Sciatic nerve (tissue), 2 donors: ENCODE data around the gene TIMP1. TPM values are rescaled to one million over a fixed set of nuclear protein-coding genes. Genes with fewer than 3 reads are reported as not detected.

Experiments used
- ATAC-seq: fragments of 200-7000 bp; cut with Tn5 transposase; one replicate; pipeline ENCODE4 v1.9.1; 2020; ENCODE audit warnings: mild to moderate bottlenecking, moderate library complexity
- DNase-seq: peaks from one replicate; pipeline ENCODE4 v3.0.0-alpha.2; 2020; ENCODE audit warnings: low spot score
- intact Hi-C: fragments of 100-400 bp; cut with DNase I; formaldehyde crosslinking; loops from one replicate; pipeline ENCODE4 v1.14.2; 2022
- total RNA-seq: library from RNA; stranded (reverse); fragmentation: NEBNext Ultra II Directional; extraction: Animal tissue kit (Norgen Biotek cat#: 25700); gene quantifications from one replicate; pipeline ENCODE4 v1.2.1, GENCODE V29; 2021
- donor health status: DM: no; HTN: no; CAD: no.
- donor health status: DM: no; HTN: no; CAD: no.

TIMP1 gene
- 288 TPM for total RNA-seq

DNA sequence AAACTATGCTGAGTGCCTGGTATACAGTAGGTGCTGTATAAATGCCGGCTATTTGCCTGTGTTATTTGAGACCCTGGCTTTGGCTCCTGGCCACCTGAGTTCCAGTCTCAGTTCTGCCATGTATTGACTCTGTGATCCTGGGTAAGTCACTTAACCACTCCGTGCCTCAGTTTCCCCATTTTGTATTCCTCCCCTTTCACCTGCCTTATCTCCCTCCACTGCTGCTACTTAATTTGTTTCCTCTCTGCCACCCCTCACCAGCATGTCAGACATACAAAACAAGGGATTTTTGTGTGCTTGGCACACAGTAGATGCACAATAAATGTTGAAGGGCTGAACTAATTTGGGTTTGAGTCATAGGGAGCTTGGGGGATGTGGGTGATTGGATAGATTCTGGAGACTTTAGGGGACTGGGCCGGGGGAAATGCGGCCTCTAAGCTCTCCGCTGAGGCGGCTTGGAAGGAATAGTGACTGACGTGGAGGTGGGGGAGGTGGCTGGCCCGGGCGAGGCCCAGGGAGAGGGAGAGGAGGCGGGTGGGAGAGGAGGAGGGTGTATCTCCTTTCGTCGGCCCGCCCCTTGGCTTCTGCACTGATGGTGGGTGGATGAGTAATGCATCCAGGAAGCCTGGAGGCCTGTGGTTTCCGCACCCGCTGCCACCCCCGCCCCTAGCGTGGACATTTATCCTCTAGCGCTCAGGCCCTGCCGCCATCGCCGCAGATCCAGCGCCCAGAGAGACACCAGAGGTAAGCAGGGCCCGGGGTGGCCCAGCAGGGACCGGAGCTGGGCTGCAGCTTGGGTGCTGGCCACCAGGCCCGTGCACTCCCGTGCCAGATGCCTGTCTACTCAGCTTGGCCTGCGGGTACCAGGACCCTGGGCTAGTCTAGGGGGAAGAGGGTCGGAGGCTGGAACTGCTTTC, at the start of gene TIMP1:
TSS of gene TIMP1 (plus strand) at position 706 of the 917 bp plus-strand sequence. CDS start 980 bp downstream, outside the sequence.
- ATAC-seq (peak; percentile 97), DNase-seq (peak; percentile 92)
- intact Hi-C loops = no loop called here

GRCh38 chrX:47539860-47540259, 42.4 kb upstream of the TIMP1 start:
- intact Hi-C loops = no loop called here
- DNase-seq (no peak), ATAC-seq (no peak)

DNA sequence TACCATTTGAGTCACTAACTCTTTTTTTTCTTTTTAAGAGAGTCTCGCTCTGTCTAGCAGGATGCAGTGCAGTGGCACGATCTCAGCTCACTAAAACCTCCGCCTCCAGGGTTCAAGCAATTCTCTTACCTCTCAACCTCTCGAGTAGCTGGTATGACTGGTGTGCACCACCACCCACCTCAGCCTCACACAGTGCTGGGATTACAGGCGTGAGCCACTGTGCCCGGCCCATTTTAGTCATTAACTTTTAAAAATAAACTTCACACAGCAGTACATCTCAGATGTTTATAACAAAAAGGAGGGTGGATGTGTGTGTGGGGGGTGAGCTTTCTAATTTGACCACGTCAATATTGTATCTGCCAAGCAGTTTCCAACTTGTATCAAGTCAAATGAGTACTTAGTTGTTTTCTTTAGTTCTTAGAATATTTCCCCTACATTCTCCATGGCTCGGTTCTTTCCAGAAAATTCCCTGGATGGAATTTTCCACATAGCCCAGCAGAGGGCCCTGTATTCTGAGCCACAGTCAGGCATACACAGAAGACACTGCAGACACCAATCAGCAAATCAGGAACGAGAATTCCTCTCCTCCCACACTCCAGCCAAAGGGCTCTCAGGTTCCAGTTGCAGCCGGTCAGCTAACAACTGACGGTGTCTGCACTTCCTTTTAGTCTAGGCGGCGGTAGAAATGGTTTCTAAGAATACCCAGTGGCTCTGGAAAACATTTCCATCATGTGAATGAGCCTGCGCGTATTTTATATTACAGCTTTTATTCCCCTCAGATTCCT, 41.3 kb upstream of the TIMP1 start:
- ATAC-seq = peak; percentile 100
- DNase-seq = peak; percentile 79
- intact Hi-C loops = no loop called here

GRCh38 chrX:47543496-47543895, 38.7 kb upstream of the TIMP1 start:
- no peak for DNase-seq
- intact Hi-C loops = no loop called here
- no peak for ATAC-seq

DNA sequence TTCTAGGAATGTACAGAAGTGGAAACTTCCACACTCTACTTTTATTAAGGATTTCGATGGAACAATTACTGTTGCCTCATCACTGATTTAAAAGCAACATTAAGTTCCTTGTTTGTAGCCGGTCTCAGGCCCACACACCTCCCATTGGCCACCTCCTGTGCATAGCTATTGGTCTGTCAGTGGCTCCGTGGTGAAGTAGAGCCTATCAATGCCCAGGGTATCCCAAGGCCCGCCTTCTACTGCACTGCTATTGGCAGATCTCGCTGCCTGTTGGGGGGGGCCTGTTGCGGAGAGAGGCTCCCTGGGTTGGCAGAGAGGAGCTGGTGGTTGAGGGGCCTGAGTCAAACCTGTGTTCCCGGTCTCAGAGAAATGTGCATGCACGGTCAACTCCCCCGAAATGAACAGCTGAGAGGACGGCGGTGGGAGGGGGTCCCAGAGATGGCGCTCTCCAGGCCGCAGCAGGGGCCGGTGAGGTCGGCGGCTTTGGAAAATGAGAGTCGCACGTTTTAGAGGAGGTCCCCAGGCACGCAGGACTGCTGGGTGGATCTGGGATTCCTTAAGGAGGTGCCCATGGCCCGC, 26.1 kb upstream of the TIMP1 start:
- intact Hi-C loops = no loop called here
- ATAC-seq = peak; percentile 96
- peak; percentile 90 for DNase-seq

GRCh38 chrX:47558436-47558835, 23.8 kb upstream of the TIMP1 start:
- ATAC-seq = no peak
- intact Hi-C loops = no loop called here
- DNase-seq = no peak

- ATAC-seq (no peak), DNase-seq (no peak)
- intact Hi-C loops = no loop called here
Measured at GRCh38 chrX:47560179-47560933, 21.9 kb upstream of the TIMP1 start.

- peak; percentile 97 for DNase-seq
- ATAC-seq = peak; percentile 97
- intact Hi-C loops = no loop called here
Measured at GRCh38 chrX:47560934-47561658, 21.1 kb upstream of the TIMP1 start, which contains the start of gene ARAF. TSS of gene ARAF (plus strand) at chrX:47561205. CDS start at chrX:47562968, 1,763 bp downstream.

- DNase-seq (no peak), ATAC-seq (no peak)
- intact Hi-C loops = loop anchor here (1.0 kb wide), 1 partner anchor 33 kb away; no protein-coding TSS in a partner anchor
Measured at GRCh38 chrX:47561659-47562151, 20.5 kb upstream of the TIMP1 start.

DNA sequence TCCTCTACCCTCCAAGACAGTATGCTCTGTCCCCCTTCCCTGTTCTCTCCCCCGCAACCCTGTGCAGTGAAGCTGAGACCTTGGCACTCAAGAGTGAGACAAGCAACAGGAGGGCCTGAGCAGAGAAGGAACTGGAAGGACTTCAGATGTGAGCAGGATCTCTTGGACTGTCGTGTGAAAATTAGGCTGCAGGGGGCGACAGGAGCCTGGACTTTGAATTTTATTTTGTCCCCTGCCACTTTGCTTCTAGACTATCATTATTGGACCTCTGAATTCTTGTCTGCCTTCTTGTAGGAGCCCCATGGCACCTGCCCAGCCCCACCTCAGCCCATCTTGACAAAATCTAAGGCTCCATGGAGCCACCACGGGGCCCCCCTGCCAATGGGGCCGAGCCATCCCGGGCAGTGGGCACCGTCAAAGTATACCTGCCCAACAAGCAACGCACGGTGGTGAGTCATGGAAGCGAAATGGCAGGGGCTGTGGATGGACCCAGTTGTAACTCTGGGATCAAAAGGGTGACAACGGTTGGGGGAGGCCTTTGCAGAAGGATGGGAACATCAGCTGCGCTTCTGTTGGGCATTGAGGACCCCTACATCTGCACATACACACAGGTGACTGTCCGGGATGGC, 19.5 kb upstream of the TIMP1 start:
- ATAC-seq = no peak
- DNase-seq = no peak
- intact Hi-C loops = loop anchor here (1.0 kb wide), 1 partner anchor 32 kb away; no protein-coding TSS in a partner anchor

DNA sequence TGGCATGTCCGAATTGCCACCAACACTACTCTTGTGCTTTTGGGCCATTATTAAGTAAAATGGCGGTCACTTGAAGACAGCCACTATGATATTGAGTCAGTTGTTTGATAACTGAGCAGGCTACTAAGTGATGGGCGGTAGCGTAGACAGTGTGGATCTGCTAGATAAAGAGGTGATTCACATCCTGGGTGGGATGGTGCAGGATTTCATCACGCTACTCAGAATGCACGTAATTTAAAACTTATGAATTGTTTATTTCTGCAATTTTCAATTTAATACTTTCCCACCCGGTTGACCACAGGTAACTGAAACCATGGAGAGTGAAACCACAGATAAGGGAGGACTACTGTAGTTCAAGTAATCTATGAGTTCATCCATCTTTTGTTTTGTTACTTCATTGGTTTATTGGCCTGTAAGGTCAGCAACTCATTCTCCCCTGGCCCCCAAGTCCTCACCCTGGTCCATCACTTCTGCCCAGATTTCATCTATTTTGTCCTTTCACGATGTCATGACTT, 18.4 kb upstream of the TIMP1 start:
- intact Hi-C loops = no loop called here
- ATAC-seq (no peak), DNase-seq (no peak)

DNA sequence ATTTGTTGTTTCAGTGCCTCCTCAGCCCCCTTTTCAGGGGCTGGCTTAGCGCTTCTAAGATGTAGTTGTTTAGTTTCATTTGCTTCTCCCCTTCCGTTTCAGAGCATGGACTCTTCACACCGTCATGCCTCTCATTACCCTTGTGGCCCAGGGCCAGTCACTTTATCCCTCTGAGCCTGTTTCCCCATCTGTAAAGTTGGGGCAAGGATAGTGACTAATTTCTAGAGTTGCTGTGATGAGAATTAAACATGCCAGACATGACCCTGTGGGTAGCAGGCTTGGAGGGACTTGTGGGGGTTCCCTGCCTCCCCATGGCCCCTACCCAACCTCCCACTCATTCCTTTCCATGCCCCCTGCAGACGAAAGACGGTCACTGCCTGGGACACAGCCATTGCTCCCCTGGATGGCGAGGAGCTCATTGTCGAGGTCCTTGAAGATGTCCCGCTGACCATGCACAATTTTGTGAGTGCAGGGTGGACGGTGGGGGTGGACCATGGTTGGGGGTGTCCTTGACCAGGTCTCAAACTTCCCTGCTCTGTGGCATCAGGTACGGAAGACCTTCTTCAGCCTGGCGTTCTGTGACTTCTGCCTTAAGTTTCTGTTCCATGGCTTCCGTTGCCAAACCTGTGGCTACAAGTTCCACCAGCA, 17.7 kb upstream of the TIMP1 start:
- intact Hi-C loops = no loop called here
- ATAC-seq = no peak
- DNase-seq = peak; percentile 13

DNA sequence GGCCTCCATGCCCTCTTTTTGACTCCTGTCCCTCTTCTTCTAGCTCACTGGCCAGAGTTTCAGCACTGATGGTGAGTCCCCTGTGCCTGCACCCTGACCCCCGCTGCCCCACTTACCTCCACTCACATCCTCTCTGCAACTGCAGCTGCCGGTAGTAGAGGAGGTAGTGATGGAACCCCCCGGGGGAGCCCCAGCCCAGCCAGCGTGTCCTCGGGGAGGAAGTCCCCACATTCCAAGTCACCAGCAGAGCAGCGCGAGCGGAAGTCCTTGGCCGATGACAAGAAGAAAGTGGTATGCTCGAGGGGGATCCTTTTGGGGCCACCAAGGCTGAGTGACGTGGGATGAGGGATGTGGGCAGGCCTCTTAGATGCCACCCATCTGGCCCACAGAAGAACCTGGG, 15.4 kb upstream of the TIMP1 start:
- ATAC-seq (no peak), DNase-seq (peak; percentile 37)
- intact Hi-C loops = no loop called here

DNA sequence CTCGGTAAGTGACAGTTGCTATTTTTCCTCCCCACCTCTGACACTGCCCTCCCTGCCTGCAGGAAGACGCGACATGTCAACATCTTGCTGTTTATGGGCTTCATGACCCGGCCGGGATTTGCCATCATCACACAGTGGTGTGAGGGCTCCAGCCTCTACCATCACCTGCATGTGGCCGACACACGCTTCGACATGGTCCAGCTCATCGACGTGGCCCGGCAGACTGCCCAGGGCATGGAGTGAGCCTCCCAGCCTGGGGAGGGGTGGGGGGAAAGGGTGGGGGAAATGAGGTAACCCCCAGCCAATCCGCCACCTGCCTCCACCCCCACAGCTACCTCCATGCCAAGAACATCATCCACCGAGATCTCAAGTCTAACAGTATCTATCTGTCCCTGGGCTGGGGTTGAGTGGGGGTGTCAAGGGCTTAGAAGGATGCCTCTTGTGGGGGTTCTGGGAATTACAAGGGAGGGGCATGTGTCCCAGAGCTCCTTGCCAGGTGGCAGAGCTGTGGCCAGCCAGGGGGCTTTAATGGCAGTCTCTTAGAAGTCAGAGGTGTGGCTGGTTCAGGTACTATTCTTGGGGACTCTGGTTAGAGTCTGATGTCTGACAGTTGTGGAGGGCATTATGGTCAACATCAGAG, 13.5 kb upstream of the TIMP1 start:
- intact Hi-C loops = no loop called here
- ATAC-seq (no peak), DNase-seq (no peak)

GRCh38 chrX:47570794-47571193, 11.4 kb upstream of the TIMP1 start:
- DNase-seq = peak; percentile 39
- ATAC-seq = no peak
- intact Hi-C loops = no loop called here

DNA sequence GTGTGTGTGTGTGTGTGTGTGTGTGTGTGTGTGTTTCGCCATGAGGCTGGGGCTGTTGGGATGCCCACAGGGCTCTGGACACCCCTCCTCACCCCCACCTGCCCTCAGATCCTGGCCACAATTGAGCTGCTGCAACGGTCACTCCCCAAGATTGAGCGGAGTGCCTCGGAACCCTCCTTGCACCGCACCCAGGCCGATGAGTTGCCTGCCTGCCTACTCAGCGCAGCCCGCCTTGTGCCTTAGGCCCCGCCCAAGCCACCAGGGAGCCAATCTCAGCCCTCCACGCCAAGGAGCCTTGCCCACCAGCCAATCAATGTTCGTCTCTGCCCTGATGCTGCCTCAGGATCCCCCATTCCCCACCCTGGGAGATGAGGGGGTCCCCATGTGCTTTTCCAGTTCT, 11.0 kb upstream of the TIMP1 start:
- intact Hi-C loops = no loop called here
- ATAC-seq (no peak), DNase-seq (no peak)
